Measurements from ENCODE around the gene THEM4.
A peak's percentile ranks its signal among the peaks of the same experiment; 100 is the strongest.

The THEM4 gene

GRCh38 chr1:151837197-151837596 lies 72.1 kb downstream of the THEM4 start:
- peak; percentile 63 for DNase-seq (ENCODE audit: low spot score)

- DNase-seq (ENCODE audit: low spot score), result no peak
Measured at GRCh38 chr1:151835596-151835995, 73.7 kb downstream of the THEM4 start.

GRCh38 chr1:151834239-151834638 lies 75.1 kb downstream of the THEM4 start:
- DNase-seq (ENCODE audit: low spot score), result no peak

- DNase-seq (ENCODE audit: low spot score), result no peak
Measured at GRCh38 chr1:151833172-151833900, 76.0 kb downstream of the THEM4 start.

GRCh38 chr1:151832318-151832980 lies 76.9 kb downstream of the THEM4 start:
- no peak for DNase-seq (ENCODE audit: low spot score)

- no peak for DNase-seq (ENCODE audit: low spot score)
Measured at GRCh38 chr1:151831605-151832004, 77.7 kb downstream of the THEM4 start, which contains the start of gene RORC. RORC (minus strand) TSS chr1:151831802; CDS start chr1:151831764, 38 bp downstream.

GRCh38 chr1:151831256-151831591 lies 78.1 kb downstream of the THEM4 start:
- DNase-seq (ENCODE audit: low spot score), result no peak

GRCh38 chr1:151830055-151830454 lies 79.3 kb downstream of the THEM4 start:
- no peak for DNase-seq (ENCODE audit: low spot score)

GRCh38 chr1:151829352-151830046 lies 79.8 kb downstream of the THEM4 start:
- peak; percentile 71 for DNase-seq (ENCODE audit: low spot score)

GRCh38 chr1:151828921-151829320 lies 80.4 kb downstream of the THEM4 start:
- no peak for DNase-seq (ENCODE audit: low spot score)

GRCh38 chr1:151827853-151828252 lies 81.5 kb downstream of the THEM4 start:
- no peak for DNase-seq (ENCODE audit: low spot score)

- DNase-seq (ENCODE audit: low spot score), result no peak
Measured at GRCh38 chr1:151825751-151826660, 83.3 kb downstream of the THEM4 start.

- no peak for DNase-seq (ENCODE audit: low spot score)
Measured at GRCh38 chr1:151825204-151825603, 84.1 kb downstream of the THEM4 start.

All from activated CD4-positive, alpha-beta T cell treated with anti-CD3 and anti-CD28 coated beads, Interleukin-2, Interleukin-4, amounts not matched to agents 100 ng/mL and 50 ng/mL, durations not matched to agents 16 hours and 8 hours (primary cell).